B cell (primary cell): ENCODE data around the gene EMC6. TPM values are rescaled to one million over a fixed set of nuclear protein-coding genes. Genes with fewer than 3 reads are reported as not detected.

Experiments
- ATAC-seq: fragments of 200-7000 bp; cut with Tn5 transposase; one replicate; pipeline ENCODE4 v1.10.0; 2021; ENCODE audit warnings: low read depth, mild to moderate bottlenecking, moderate number of reproducible peaks, moderate library complexity
- CTCF ChIA-PET: fragments of 350-600 bp; sonication (Branson Sonifier 250); formaldehyde crosslinking; loops from one replicate; lab custom pipeline; 2021; ENCODE audit warnings: antibody characterized with exemption, inconsistent platforms; lab: Charles Lee
- POLR2A ChIA-PET: fragments of 350-600 bp; sonication (Branson Sonifier 250); formaldehyde crosslinking; loops from one replicate; lab custom pipeline; 2021; ENCODE audit warnings: antibody characterized with exemption; lab: Charles Lee
- DNase-seq: peaks from one replicate; pipeline ENCODE4 v3.0.0; 2013
- H2AFZ ChIP-seq: 2 replicates; pipeline ENCODE4 v1.6.1; 2012; ENCODE audit warnings: mild to moderate bottlenecking, low read depth, low read length; ENCODE audit not compliant: insufficient read depth, poor library complexity, severe bottlenecking
- H3K27ac ChIP-seq, 2 donors: 1 replicate in 1 of 2; 2 replicates in 1 of 2; pipeline ENCODE4 v1.5.1; 2012 to 2013; ENCODE audit warnings: low read length in 2 of 2, mild to moderate bottlenecking in 2 of 2, moderate library complexity in 1 of 2
- H3K27me3 ChIP-seq, 4 experiments: fragments of 200-600 bp in 1 of 4; sonication (generic) in 1 of 4; replicated peaks in 1 of 4; 1 replicate in 2 of 4; 2 replicates in 2 of 4; pipeline versions ENCODE4 v1.6.1 to v1.7.0; 2013 to 2016; ENCODE audit warnings: low read length in 3 of 4, mild to moderate bottlenecking in 2 of 4, mixed read lengths in 1 of 4, moderate library complexity in 1 of 4; ENCODE audit not compliant: insufficient read depth in 4 of 4, control insufficient read depth in 3 of 4; ENCODE audit errors: control extremely low read depth in 1 of 4
- H3K36me3 ChIP-seq, 2 experiments: replicated peaks in 1 of 2; 1 replicate in 1 of 2; 2 replicates in 1 of 2; pipeline versions ENCODE4 v1.6.1 to v1.7.1; 2013; ENCODE audit warnings: low read length in 1 of 2; ENCODE audit not compliant: insufficient read depth in 2 of 2, control insufficient read depth in 1 of 2; ENCODE audit errors: control extremely low read depth in 1 of 2, extremely low read depth in 1 of 2
- H3K4me1 ChIP-seq, 2 donors: fragments of 200-600 bp in 1 of 2; sonication (generic) in 1 of 2; 1 replicate in 1 of 2; 2 replicates in 1 of 2; pipeline versions ENCODE4 v1.5.1 to v1.6.1; 2013 to 2017; ENCODE audit warnings: low read length in 2 of 2; ENCODE audit not compliant: control insufficient read depth in 2 of 2, insufficient read depth in 2 of 2
- H3K4me2 ChIP-seq: replicated peaks from 2 replicates; pipeline ENCODE3; 2012; ENCODE audit warnings: mild to moderate bottlenecking, low read depth, low read length; ENCODE audit not compliant: poor library complexity, severe bottlenecking
- H3K4me3 ChIP-seq, 5 experiments: fragments of 200-600 bp in 1 of 5; sonication (generic) in 1 of 5; 1 replicate in 3 of 5; 2 replicates in 2 of 5; pipeline versions ENCODE4 v1.5.1 to v1.7.0; 2011 to 2016; ENCODE audit warnings: low read length in 4 of 5, mild to moderate bottlenecking in 4 of 5, low read depth in 2 of 5, control low read depth in 1 of 5, moderate library complexity in 1 of 5; ENCODE audit not compliant: insufficient read depth in 1 of 5; ENCODE audit errors: control extremely low read depth in 1 of 5, extremely low read depth in 1 of 5
- H3K79me2 ChIP-seq: fragments of 200-600 bp; sonication (generic); one replicate; pipeline ENCODE4 v1.6.0; 2016; ENCODE audit warnings: low read length; ENCODE audit not compliant: control insufficient read depth, insufficient read depth
- H3K9ac ChIP-seq: fragments of 200-600 bp; sonication (generic); 2 replicates; pipeline ENCODE4 v1.6.1; 2017; ENCODE audit warnings: mild to moderate bottlenecking, low read length, moderate library complexity
- H3K9me3 ChIP-seq, 3 donors: one replicate each; pipeline versions ENCODE4 v1.6.1 to v1.7.1; 2013; ENCODE audit warnings: low read length in 2 of 3; ENCODE audit not compliant: control insufficient read depth in 2 of 3, insufficient read depth in 1 of 3; ENCODE audit errors: control extremely low read depth in 1 of 3
- H4K20me1 ChIP-seq: 2 replicates; pipeline ENCODE4 v1.6.0; 2012; ENCODE audit warnings: mild to moderate bottlenecking, low read length; ENCODE audit not compliant: insufficient read depth, control insufficient read depth, poor library complexity, severe bottlenecking
- H3K27ac Mint-ChIP-seq: one replicate; pipeline ENCODE4 v1.8.0; 2021; ENCODE audit warnings: mixed read lengths
- H3K27me3 Mint-ChIP-seq: one replicate; pipeline ENCODE4 v1.8.0; 2021; ENCODE audit warnings: mixed read lengths
- H3K4me1 Mint-ChIP-seq: one replicate; pipeline ENCODE4 v1.8.0; 2021; ENCODE audit warnings: mixed read lengths
- H3K4me3 Mint-ChIP-seq: one replicate; pipeline ENCODE4 v1.8.0; 2021; ENCODE audit warnings: mixed read lengths
- H3K9me3 Mint-ChIP-seq: one replicate; pipeline ENCODE4 v1.8.0; 2022; ENCODE audit warnings: mixed read lengths; ENCODE audit not compliant: insufficient read depth
- CTCF ChIP-seq: fragments of 200-600 bp; IDR thresholded peaks from one replicate; pipeline ENCODE4 v1.8.0; 2022; ENCODE audit warnings: antibody characterized with exemption, mild to moderate bottlenecking
- EZH2 ChIP-seq: IDR thresholded peaks from 2 replicates; pipeline ENCODE4 v1.6.1; 2012; ENCODE audit warnings: borderline replicate concordance, low read depth, mild to moderate bottlenecking, moderate library complexity, low read length; ENCODE audit not compliant: insufficient read depth, poor library complexity, severe bottlenecking
- WGBS: methylation state at CpG from one replicate; pipeline ENCODE4 v1.1.5; 2013; ENCODE audit warnings: missing lambda C conversion rate; ENCODE audit not compliant: insufficient coverage; 5-methylcytosine and 5-hydroxymethylcytosine counted together
- intact Hi-C: fragments of 100-400 bp; cut with micrococcal nuclease; formaldehyde crosslinking; loops from one replicate; pipeline ENCODE4 v1.10.0; 2022
- polyA plus RNA-seq: library from polyadenylated mRNA; depleted of rRNA; stranded (reverse); fragments of >200 nt; gene quantifications from 2 replicates; pipeline ENCODE4 v1.2.3, GENCODE V29; 2012
- total RNA-seq, 2 donors: library from RNA; stranded (reverse); fragments of 120-200 nt in 1 of 2; gene quantifications; 1 replicate in 1 of 2; 2 replicates in 1 of 2; pipeline versions ENCODE4 v1.2.3 to v1.2.4, GENCODE V29; 2013 to 2022

The EMC6 gene
- total and polyA plus RNA-seq, 2 donors (not counting 1 experiment from before 2014, with no cell fraction given): 21.1 to 23.4 TPM

GRCh38 chr17:3693829-3694231 lies 25.2 kb downstream of the EMC6 start:
- Histone ChIP-seq H3K79me2 (peaks cover 75% of the 10 kb centered on the region), H3K9ac (peak overlapping the region; percentile 77), H3K4me2 (peak overlapping the region; percentile 80), H2AFZ (no peak overlapping the region), H3K27me3 (no peaks in the 10 kb centered on the region), H3K27ac (peak overlapping the region; percentile 76 to 91), H3K9me3 (peaks cover 0 to 8% (median 6%) of the 10 kb centered on the region in 3 donors), H3K36me3 (peaks cover 0 to 36% of the 10 kb centered on the region in 2 experiments), H3K4me3 (peak overlapping the region in 4 of 5 experiments; percentile 78 to 93 (median 86)), H4K20me1 (peaks cover 47% of the 10 kb centered on the region), H3K4me1 (peaks cover 48 to 77% of the 10 kb centered on the region in 2 donors)
- ChIA-PET POLR2A (interaction anchor here (0.6 to 6.4 kb wide), 10 partner anchors 16 to 203 kb away, joined by 3 to 63 read pairs (median 4); partner anchors contain the start of gene HASPIN), CTCF (interaction anchor here (0.6 to 5.0 kb wide), 12 partner anchors 10 to 134 kb away, joined by 3 to 52 read pairs (median 4); partner anchors contain the start of gene HASPIN)
- TF ChIP-seq CTCF: no peak
- TF ChIP-seq EZH2: no peak
- Mint-ChIP-seq H3K27me3 (no peaks in the 10 kb centered on the region), H3K9me3 (no peaks in the 10 kb centered on the region), H3K4me3 (peak overlapping the region; percentile 100), H3K4me1 (peaks cover 70% of the 10 kb centered on the region), H3K27ac (peak overlapping the region; percentile 97)
- peak; percentile 89 for DNase-seq
- ATAC-seq: peak; percentile 37
- intact Hi-C loops: loop anchor here (1.0 to 5.0 kb wide), 3 partner anchors 17 to 273 kb away; no protein-coding TSS in a partner anchor
- WGBS: 15% methylated on average over 8 of the region's 9 CpGs

GRCh38 chr17:3695129-3695722 lies 26.6 kb downstream of the EMC6 start:
- H2AFZ ChIP-seq: peak overlapping the region; percentile 36
- H4K20me1 ChIP-seq: peaks cover 34% of the 10 kb centered on the region
- peak overlapping the region; percentile 76 to 91 for H3K27ac ChIP-seq
- POLR2A ChIA-PET: interaction anchor here (0.5 to 6.4 kb wide), 13 partner anchors 10 to 692 kb away, joined by 3 to 63 read pairs (median 4); partner anchors contain the start of gene HASPIN
- H3K9ac ChIP-seq: peak overlapping the region; percentile 77
- no peak for ATAC-seq
- H3K27me3 ChIP-seq: no peaks in the 10 kb centered on the region
- peak overlapping the region; percentile 97 for H3K27ac Mint-ChIP-seq
- WGBS: 2% methylated on average over 11 of the region's 17 CpGs
- H3K36me3 ChIP-seq: peaks cover 0 to 23% of the 10 kb centered on the region in 2 experiments
- H3K4me3 ChIP-seq: peak overlapping the region; percentile 58 to 93 (median 83)
- H3K4me1 ChIP-seq: peaks cover 37 to 67% of the 10 kb centered on the region in 2 donors
- TF ChIP-seq CTCF (no peak), EZH2 (no peak)
- peak overlapping the region; percentile 100 for H3K4me3 Mint-ChIP-seq
- H3K4me1 Mint-ChIP-seq: peaks cover 62% of the 10 kb centered on the region
- H3K9me3 ChIP-seq: peaks cover 0 to 8% (median 6%) of the 10 kb centered on the region in 3 donors
- intact Hi-C loops: no loop called here
- peak; percentile 56 for DNase-seq
- H3K4me2 ChIP-seq: peak overlapping the region; percentile 80
- H3K79me2 ChIP-seq: peaks cover 63% of the 10 kb centered on the region
- no peaks in the 10 kb centered on the region for H3K9me3 Mint-ChIP-seq
- H3K27me3 Mint-ChIP-seq: no peaks in the 10 kb centered on the region
- CTCF ChIA-PET: interaction anchor here (0.7 to 5.0 kb wide), 11 partner anchors 10 to 149 kb away, joined by 3 to 52 read pairs (median 10); partner anchors contain the start of gene HASPIN
